Fibroblast of pulmonary artery (primary cell): ENCODE data around the gene INF2.
A peak's percentile ranks its signal among the peaks of the same experiment; 100 is the strongest.

ENCODE experiments used
- DNase-seq: peaks from one replicate; pipeline ENCODE4 v3.0.0-alpha.2; 2010; ENCODE audit warnings: low read depth
- H3K4me3 ChIP-seq: replicated peaks from 2 replicates; pipeline ENCODE4 v1.5.1; 2011; ENCODE audit warnings: low read depth, mild to moderate bottlenecking, control low read depth, low read length, moderate library complexity
- TF ChIP-seq, protein P1 (sequence below): IDR thresholded peaks from 2 replicates; pipeline ENCODE4 v1.5.1; 2011; ENCODE audit warnings: mild to moderate bottlenecking, control low read depth, low read length, inconsistent platforms; ENCODE audit errors: missing control alignments

The INF2 gene

DNA sequence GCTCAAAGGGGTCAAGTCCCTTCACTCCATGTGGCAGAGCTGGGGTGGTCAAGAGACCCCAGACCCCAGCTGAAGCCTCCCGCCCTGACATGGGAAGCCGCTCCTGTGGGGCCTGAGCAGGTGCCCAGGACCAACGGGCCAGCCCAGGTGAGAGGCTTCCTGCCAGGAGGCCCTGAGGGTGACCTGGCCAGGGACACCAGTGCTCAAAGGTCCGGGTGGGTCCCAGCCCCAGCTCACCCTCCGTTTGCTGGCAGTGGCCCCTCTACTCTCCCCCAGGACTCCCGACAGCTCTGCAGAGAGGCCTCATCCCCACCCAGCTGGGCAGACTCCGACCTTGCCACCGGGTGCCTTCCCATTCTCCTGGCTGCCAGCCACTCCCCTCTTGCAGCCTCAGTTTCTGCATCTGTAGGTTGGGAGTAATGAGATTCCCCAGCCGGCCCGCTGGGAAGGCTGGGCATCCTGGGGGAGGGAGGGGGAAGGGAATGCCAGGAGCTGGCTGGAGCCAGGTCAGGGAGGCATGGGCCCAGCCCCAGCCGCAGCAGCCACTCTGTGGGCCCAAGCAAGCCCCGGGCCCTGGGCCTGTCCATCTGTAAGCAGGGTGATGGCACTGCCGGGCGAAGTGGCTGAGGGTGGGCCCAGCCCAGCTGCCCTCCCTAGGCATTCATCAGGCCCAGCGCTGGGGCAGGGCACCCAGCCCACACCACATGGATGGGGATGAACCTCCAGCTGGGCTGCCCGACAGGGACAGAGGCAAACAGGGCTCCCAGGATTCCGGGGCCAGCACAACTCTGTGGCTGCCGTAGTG is 10.3 kb upstream of the INF2 start:
- TF ChIP-seq, protein P1, sequence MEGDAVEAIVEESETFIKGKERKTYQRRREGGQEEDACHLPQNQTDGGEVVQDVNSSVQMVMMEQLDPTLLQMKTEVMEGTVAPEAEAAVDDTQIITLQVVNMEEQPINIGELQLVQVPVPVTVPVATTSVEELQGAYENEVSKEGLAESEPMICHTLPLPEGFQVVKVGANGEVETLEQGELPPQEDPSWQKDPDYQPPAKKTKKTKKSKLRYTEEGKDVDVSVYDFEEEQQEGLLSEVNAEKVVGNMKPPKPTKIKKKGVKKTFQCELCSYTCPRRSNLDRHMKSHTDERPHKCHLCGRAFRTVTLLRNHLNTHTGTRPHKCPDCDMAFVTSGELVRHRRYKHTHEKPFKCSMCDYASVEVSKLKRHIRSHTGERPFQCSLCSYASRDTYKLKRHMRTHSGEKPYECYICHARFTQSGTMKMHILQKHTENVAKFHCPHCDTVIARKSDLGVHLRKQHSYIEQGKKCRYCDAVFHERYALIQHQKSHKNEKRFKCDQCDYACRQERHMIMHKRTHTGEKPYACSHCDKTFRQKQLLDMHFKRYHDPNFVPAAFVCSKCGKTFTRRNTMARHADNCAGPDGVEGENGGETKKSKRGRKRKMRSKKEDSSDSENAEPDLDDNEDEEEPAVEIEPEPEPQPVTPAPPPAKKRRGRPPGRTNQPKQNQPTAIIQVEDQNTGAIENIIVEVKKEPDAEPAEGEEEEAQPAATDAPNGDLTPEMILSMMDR = no peak
- DNase-seq = no peak
- no peak overlapping the region for H3K4me3 ChIP-seq

- no peak overlapping the region for H3K4me3 ChIP-seq
- DNase-seq = peak; percentile 72
- TF ChIP-seq, protein P1 = no peak
These were observed 9.2 kb upstream of the INF2 start for GRCh38 chr14:104680056-104680805.

- peak; percentile 74 for DNase-seq
These were observed 8.4 kb upstream of the INF2 start for GRCh38 chr14:104680806-104681688.

GRCh38 chr14:104681689-104682074 is 7.7 kb upstream of the INF2 start:
- DNase-seq = peak; percentile 87
- TF ChIP-seq, protein P1 = no peak
- H3K4me3 ChIP-seq = peak overlapping the region; percentile 39

More at GRCh38 chr14:104680806-104681688, 8.4 kb upstream of the INF2 start:
- H3K4me3 ChIP-seq = peak overlapping the region; percentile 5
- TF ChIP-seq, protein P1 = peak; percentile 11

- peak overlapping the region; percentile 39 for H3K4me3 ChIP-seq
- DNase-seq = no peak
- TF ChIP-seq, protein P1 = no peak
These were observed 7.3 kb upstream of the INF2 start for GRCh38 chr14:104682107-104682593.

DNA sequence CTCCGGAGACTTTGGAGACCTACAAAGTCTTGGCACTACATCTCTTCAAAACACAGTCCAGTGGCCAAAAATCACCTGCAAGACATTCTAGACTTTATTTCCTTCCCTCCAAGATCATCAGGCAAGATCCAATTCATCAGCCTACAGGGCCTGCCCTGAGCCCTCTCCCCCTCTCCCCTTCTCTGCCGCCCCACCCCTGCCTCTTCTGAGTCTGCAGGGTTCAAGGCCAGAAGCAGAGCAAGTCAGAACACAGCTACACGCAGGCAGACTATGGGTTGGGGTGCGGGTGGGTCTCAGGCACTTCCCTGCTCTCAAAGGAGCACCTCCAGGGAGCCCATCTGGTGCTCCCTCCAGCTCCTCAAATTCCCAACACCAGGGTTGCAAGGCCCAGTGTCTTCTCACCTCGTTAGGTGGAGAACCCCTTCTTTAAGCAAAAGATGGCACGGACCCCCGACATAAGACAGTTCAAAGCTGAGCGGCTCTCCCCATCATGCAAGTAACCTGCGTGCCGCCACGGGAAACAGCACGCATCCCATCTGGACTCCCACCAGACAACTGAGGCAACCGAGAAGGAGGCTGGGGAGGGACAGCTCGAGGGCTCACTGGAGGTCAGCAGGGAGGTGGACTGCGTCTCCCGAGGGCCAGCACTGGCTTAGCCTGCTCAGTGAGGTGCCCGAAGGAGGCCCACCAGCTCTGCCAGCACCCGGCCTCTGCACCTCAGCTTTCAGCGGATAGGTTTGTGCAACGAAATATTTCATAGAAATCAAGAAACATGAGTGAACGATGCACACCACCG is 5.6 kb upstream of the INF2 start:
- H3K4me3 ChIP-seq = no peak overlapping the region
- DNase-seq = no peak
- TF ChIP-seq, protein P1 = no peak
